Putamen (tissue), 1 donor: ENCODE results near the gene QSOX2.
A peak's percentile ranks its signal among the peaks of the same experiment; 100 is the strongest.
"Not testable (repeated sequence)": the region's sequence is repeated elsewhere in the genome, so short reads cannot be mapped to it uniquely, and the experiment has no call there.

Experiments
- DNase-seq: peaks from one replicate; pipeline ENCODE4 v3.0.0-alpha.2; 2016; ENCODE audit warnings: low spot score

QSOX2 gene

GRCh38 chr9:136282272-136282861 lies 36.8 kb upstream of the QSOX2 start:
- DNase-seq = no peak

DNA sequence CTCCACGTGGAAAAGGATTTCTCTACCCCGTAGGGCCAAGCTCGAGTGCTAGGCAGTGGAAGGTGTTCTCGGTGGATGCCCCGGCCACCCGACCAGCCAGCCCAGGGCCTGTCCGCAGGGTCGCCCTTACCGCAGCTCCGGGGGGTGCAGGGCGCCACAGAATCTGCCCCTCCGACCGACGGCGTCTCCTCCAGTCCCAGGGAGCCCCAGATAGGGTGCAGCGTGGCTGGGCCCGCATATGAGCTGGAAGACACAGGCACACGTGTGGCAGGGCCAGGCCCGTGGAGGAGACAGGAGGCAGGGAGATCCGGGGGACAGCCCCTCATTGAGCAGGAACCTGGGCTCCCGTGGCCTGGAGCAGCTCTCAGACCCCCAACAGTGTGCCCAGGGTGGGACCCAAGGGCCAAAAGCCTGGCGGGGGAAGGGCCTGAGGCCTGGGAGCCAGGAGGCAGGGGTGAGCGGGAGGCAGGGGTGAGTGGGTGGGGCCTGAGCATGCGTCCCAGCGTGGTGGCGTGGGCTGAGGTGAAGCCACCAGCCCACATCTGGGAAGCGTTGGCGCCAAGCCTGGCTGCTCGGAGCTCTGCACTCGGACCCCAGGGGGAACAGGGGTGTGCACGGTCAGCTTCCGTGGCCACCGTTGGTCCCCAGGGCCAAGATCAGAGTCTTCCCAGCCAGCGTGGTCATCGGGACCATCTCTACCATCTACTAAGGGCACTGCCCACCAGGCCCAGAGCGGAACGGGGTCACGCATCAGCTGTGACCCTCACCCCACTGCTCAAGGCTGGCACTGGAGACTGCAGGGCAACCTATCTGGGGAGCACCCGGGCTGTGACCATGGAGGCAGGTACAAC lies 36.0 kb upstream of the QSOX2 start:
- DNase-seq = no peak

- no peak for DNase-seq
These were observed 35.1 kb upstream of the QSOX2 start for GRCh38 chr9:136280535-136281315.

DNA sequence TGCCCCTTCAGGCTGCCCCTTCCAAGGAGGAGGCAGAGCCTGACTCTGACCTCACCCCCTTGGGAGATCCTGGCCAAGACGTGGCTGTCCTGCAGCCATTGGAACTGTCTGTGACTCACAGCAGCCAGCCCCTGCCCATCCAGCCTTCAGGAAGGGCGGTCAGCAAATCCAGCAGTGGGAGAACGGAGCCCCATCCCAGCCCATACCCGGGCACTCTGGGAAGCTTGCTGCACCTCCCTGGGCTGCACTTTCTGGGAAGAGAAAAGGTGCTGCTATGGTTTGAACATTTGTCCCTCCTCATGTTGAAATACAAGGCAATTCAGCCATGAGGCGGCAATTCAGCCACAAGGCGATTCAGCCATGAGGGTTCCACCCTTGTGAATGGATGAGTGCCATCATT lies 33.9 kb upstream of the QSOX2 start:
- no peak for DNase-seq

DNA sequence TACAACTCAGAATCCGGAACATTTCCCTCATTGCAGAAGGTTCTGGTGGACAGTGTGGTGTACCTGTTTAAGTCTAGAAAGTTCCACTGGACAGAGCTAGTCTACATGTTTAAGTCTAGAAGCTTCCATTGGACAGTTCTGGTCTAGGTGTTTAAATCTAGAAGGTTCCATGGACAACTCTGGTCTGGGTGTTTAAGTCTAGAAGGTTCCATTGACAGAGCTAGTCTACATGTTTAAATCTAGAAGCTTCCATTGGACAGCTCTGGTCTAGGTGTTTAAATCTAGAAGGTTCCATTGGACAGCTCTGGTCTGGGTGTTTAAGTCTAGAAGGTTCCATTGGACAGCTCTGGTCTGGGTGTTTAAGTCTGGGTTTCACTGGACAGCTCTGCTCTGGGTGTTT lies 33.3 kb upstream of the QSOX2 start:
- DNase-seq = no peak

DNA sequence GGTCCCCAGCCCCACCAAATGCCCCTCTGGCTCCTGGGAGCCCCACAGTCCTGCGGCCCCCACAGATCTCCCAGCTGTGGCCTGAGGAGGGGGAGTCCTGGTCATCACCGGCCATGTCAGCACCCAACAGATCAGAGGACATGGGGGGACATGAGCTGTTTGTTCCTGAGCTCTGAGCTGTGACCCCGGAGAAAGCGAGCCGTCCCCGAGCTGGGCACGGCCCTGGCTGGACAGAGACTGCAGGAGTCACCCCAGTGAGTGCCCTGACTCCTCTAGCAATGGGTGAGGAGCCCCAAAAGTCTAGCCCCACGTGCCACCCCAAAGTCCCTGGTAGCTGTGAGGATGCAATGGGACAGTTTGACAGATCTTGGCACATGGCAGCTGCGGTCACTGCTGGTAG lies 32.6 kb upstream of the QSOX2 start:
- DNase-seq = no peak

DNA sequence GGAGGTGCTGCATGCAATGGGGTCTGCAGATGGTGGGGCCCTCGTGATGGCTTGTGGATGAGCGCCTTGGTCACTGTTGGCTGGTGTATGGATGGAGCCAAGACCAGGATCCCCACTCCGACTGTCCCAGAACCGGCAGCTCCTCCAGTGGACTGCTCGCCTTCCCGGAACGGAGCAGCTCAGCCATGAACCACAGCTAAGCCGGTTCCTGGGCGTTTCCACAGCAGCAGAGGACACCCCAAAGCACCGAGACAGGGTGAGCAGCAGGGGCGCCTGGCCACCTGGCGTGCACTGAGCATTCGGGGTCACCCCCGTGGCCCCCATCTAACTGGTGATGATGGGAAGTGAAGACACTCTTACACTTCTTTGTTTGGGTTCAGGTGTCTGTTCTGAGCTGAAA lies 32.1 kb upstream of the QSOX2 start:
- no peak for DNase-seq

DNA sequence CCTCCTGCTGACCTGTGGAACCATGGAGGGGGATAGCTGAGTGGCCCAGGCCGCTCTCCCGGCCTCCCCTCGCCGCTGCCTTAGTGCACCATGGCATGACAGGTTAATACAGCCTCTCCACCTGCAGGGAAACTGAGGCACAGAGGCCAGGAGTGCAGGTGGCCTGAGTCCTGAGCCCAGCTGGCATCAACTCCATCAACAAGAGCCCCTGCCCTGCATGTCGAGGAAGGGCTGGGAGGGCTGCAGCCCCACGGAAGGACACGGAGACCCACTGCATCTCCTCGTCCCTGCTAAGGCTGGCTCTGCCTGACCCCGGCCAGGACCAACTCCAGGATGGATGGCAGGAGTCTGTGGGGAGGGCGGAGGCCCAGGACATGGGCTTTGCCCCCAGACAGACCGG lies 31.1 kb upstream of the QSOX2 start:
- DNase-seq = no peak

GRCh38 chr9:136275655-136276429 lies 30.2 kb upstream of the QSOX2 start:
- DNase-seq = no peak

DNA sequence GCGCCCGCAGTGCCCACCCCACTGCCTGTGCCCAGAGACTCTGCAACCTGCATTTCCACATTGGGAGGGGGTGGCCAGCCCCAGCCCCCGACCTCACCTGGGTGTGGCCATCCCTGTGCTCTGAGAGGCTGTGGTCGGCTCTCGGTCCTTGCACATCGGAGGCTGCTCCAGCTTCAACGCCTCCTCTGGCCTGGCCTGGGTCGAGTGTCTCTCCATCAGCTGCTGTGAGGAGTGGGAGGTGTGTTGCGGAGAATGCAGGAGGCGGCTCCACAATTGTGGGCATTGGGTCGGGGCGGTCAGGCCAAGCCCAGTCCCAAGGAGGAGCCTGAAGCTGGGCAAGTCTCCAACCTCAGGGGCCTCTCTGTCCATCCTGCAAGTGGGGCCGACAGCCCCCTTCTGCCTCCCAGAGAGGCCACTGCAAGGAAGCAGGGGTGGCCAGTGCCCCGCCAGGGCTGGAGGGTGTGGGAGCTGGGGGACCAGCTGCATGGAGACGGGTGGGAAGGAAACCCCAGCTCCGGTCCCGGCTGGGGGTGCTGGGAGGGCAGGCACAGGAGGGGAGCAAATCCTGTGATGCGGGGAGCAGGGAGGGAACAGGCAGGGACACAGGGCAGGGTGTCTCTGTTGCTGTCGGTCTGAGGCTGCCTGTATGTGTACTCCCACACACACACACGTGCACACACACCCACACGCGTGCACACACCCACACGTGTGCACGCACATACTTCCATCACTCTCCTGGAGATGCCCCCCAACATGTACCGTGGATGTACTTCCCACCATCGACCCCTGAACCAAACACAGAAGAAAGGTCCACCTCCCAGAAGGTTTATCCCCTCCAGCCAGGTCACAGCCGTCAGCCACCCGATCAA lies 29.4 kb upstream of the QSOX2 start:
- no peak for DNase-seq

GRCh38 chr9:136273921-136274785 lies 28.5 kb upstream of the QSOX2 start:
- DNase-seq = no peak

- no peak for DNase-seq
These were observed 27.7 kb upstream of the QSOX2 start for GRCh38 chr9:136273244-136273865.

GRCh38 chr9:136270173-136270705 lies 24.6 kb upstream of the QSOX2 start:
- DNase-seq = no peak

GRCh38 chr9:136268735-136269134 lies 23.1 kb upstream of the QSOX2 start:
- DNase-seq = no peak

GRCh38 chr9:136268318-136268717 lies 22.7 kb upstream of the QSOX2 start:
- DNase-seq = no peak

DNA sequence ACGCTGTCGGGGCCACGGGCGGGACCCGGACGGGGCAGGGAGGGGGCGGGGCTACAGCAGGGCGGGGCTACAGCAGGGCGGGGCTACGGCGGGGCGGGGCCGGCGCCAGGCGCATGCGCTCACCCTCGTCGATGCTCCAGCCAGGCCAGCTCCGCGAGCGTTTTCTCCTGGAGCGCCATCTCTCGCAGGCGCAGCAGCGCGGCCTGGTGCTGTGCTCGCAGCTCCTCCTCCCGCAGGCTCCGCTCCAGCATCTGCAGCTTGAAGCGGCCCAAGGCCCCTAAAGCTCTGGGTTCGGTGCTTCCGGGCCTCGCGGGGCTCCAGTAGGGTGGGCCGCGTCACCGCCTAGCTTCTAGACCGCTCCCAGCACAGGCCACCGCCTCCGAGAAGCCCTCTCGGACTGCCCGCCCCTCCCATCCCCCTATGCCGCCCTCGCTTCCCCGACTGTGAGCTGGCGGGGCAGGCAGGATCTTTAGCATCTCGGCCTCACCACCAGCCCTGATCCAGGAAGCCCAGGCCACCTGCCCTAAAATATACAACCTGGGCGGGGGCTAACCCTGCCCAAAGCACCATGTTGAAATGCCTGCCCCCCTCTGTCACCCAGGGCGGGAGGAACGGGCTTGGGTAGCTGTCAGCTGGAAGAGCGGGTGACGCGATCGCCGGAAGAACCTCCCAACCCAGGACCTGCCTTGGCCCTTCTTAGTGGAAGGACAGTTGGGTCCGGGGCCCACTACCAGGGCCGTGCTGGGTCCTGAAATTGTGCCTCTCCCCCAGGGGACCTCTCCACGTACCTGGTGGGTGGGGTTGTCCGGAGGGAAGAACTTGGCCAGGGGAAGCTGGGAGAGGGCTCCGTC lies 21.9 kb upstream of the QSOX2 start:
- DNase-seq = peak; percentile 82

GRCh38 chr9:136266641-136267040 lies 21.0 kb upstream of the QSOX2 start:
- not testable (repeated sequence) for DNase-seq

DNA sequence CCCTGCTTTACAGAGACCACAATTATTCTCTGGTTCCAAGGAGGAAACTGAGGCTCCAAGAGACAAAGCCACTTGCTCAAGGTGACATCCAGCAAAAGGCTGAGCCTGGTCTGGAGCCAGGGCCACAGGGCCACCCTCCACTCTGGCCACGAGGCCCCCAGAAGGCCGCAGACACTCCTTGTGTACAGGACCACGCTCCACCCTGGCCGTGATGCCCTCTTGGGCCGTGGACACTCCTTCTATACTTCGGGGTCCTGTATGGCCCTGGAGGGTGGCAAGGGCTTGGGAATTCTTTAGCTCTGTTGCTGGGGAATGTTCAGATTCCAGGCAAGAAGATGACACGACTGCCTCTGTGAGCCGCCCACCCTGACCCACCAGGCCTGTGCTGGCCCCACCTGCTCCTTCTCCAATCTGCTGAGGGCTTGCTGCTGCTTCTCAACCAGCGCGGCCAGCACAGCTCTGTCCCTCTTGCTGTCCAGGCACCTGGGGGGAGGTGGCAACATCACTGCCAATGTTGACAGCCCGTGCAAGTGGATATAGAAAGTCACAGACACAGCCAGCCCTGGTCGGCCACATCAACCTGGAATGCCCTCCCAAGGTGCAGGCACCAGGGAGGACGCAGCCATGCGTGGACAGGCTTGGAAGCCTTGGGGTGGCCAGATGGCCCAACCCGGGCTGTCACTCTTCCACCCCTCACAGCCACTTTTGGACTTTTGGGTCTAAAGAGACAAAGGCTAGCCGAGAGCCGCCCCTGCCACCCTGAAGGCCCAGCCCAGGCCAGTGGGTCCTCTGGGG lies 20.1 kb upstream of the QSOX2 start:
- DNase-seq = no peak
